Astrocyte of the spinal cord (primary cell): ENCODE results near the gene MMP20.

Experiments
- DNase-seq: peaks from one replicate; pipeline ENCODE4 v3.0.0; 2011; ENCODE audit warnings: low read depth, low spot score
- H3K4me3 ChIP-seq: 2 replicates; pipeline ENCODE4 v1.5.1; 2011; ENCODE audit warnings: low read depth, mild to moderate bottlenecking, low read length, moderate library complexity
- in situ Hi-C: cut with HindIII; loops from 2 replicates; pipeline ENCODE4 v1.10.0; 2017; ENCODE audit warnings: low sequenced_read_pairs
- TF ChIP-seq, protein P1 (sequence below): IDR thresholded peaks from 2 replicates; pipeline ENCODE4 v1.5.1; 2012; ENCODE audit warnings: low read depth, mild to moderate bottlenecking, low read length, inconsistent platforms

Gene MMP20

DNA sequence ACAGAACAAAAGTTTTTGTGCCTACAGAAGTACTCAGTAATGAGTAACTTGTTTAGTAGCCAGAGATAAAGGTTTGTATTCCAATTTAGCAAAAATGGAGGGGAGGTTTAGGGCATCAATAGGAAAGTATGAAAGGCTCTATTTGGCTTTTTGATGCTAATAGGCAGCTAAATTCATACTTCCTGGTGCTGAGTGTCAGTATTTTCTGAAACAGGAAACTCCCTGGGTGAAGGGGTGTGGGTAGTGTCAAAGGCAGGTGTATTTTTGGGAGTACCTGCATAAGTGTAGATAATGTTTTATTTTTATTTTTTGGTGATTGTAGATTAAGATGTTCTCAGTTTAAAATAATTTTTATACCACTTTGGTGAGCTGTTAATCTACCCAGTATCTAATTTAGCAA lies 65.3 kb downstream of the MMP20 start:
- no peak overlapping the region for H3K4me3 ChIP-seq
- DNase-seq: no peak
- TF ChIP-seq, protein P1, sequence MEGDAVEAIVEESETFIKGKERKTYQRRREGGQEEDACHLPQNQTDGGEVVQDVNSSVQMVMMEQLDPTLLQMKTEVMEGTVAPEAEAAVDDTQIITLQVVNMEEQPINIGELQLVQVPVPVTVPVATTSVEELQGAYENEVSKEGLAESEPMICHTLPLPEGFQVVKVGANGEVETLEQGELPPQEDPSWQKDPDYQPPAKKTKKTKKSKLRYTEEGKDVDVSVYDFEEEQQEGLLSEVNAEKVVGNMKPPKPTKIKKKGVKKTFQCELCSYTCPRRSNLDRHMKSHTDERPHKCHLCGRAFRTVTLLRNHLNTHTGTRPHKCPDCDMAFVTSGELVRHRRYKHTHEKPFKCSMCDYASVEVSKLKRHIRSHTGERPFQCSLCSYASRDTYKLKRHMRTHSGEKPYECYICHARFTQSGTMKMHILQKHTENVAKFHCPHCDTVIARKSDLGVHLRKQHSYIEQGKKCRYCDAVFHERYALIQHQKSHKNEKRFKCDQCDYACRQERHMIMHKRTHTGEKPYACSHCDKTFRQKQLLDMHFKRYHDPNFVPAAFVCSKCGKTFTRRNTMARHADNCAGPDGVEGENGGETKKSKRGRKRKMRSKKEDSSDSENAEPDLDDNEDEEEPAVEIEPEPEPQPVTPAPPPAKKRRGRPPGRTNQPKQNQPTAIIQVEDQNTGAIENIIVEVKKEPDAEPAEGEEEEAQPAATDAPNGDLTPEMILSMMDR: no peak
- in situ Hi-C loops: no loop called here

DNA sequence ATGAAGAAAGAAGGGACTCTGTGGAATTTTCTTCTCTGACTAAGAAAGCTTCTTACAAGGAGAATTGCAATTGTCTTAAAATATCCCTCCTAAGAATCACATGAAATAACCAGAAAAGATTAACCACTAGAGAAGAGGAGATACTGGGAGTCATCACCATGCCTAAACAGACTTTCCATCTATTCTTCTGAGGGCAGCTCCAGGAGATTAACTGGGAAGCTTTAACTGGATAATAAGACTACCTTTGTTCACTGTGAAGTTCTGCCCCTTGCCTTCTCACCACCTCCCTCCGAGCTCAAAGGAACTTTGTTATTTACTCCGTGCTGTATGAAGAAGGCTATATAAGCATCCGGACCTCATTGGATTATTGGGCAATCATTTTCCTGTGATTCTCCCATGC lies 70.0 kb downstream of the MMP20 start:
- DNase-seq: no peak
- H3K4me3 ChIP-seq: no peak overlapping the region
- in situ Hi-C loops: no loop called here
- TF ChIP-seq, protein P1: no peak

DNA sequence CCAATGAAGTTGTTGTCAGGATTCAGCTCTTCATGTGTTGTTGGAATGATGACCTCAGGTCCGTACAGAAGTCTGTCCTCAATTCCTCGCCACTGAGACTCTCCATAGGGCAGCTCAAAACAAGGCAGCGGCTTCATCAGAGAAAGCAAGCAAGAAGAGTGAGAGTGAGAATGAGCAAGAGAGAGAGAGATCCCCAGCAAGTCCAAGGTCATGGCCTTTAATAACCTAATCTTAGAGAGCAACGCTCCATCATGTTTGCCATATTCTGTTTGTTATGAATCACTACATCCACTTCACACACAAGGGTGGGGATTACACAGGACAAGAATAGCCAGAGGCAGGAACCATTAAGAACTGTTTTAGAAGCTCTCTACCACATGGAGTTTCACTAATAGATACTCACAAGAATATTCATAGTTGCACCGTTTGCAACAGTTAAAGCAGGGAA lies 71.3 kb downstream of the MMP20 start:
- in situ Hi-C loops: no loop called here
- no peak overlapping the region for H3K4me3 ChIP-seq
- no peak for DNase-seq
- TF ChIP-seq, protein P1: no peak

DNA sequence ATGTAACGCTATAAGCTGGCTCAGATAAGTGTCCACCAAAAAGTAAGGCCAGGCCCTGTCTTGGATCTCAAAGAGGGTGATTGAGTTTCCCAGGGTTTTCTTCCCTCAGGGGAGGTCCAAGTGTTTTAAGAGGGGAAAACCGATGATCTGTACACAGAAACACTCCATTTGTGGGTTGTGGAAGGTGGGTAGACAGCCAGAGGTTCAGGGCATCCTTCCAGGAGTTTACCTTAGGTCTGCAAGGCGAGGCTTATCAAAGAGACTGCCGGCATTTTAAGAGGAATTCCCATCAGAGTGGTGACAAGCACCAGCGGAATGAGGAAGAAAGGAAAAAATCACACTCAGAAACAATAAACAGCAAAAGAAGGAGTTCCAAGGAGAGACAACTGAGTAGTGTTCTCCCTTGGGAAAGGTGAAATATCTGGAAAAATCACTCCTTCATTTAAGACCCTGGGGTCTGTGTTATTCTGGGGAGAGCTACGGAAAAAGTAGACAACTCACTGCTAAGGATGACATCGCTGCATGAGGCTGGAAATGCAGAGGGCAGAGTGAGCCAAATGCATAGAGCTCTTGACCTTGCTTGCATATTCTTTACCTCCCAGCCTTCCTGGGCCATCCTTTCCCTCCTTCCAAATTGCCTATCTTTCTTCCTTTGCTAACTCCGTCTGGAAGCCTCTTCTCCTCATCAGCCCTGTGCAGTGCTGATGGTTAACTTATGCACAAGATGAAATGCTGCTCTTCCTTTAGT lies 72.5 kb downstream of the MMP20 start:
- TF ChIP-seq, protein P1: no peak
- in situ Hi-C loops: no loop called here
- no peak overlapping the region for H3K4me3 ChIP-seq
- peak; percentile 78 for DNase-seq

DNA sequence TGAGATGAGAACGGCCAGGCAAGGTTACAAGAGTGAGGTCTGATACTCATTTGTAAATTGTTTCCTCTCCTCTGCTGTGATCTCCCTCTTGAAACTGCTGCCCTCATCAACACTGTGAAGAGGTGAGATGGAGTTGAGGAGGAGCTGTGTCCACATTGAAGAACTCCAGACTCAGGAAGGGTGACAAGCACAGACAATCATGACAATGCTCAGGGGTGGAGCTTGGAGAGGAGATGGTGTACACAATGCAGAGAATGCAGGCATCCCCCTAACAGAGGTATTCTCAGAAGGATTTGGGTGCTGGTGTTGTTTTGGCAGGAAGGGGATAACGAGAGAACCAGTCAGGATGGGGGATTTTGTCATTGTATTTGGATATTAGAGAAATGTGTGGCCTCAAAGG lies 73.1 kb downstream of the MMP20 start:
- no peak overlapping the region for H3K4me3 ChIP-seq
- in situ Hi-C loops: no loop called here
- TF ChIP-seq, protein P1: no peak
- DNase-seq: no peak

DNA sequence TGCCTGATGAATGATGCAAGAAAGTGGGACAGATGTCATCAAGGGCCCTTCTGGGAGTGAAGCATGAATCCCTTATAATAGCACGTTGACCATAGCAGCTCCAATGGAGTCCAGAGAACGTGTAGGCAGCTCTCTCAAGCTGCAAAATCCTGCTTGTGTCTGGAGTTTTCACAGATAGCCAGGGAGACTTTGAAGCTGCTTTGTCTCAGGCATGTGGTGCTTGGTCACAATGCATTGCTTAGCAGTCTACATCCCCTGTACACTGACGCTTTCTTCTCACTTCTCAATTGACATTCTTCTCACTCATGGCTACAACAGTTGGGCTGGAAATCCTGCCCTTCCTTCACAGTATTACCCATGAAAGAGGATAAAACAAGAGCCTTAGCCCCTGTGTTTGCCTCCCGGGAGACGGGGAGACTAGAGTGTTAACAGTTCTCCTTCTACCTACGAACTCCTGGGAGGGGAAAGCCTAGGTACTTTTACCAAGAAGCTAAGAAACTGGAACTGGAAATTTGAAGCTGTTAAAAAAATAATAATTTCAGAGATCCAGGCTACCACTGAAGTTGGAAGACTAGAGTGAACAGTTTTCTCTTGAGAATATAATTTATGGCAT lies 73.9 kb downstream of the MMP20 start:
- TF ChIP-seq, protein P1: no peak
- no peak for DNase-seq
- no peak overlapping the region for H3K4me3 ChIP-seq
- in situ Hi-C loops: no loop called here
